NCI-H510A treated with DMSO at 0.1 percent for 48 hours (cell line): ENCODE results near the gene SLC8A3.
A peak's percentile ranks its signal among the peaks of the same experiment; 100 is the strongest.

ENCODE experiments used
- DNase-seq: peaks from one replicate; lab custom pipeline; 2025; lab: John Stamatoyannopoulos, UW

The SLC8A3 gene

DNA sequence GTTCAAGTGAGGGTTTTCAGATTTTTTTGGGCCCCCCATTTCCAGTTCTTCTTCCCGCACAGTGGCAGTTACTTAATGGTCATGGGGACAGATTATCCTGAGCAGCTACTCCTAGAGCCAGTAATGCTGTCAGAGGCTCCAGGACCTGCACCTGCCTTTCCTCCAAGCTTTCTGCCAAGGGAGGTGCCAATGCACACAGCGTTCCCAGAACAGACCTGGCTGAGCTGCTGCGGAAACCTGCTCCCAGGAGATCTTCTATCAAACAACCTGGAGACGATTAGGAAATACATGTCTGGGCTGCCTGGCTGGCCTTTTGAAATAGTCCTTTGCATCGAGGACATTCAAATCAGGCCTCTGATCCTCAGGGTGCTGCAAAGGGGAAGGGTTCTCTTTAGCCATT, 120.9 kb downstream of the SLC8A3 start:
- no peak for DNase-seq

DNA sequence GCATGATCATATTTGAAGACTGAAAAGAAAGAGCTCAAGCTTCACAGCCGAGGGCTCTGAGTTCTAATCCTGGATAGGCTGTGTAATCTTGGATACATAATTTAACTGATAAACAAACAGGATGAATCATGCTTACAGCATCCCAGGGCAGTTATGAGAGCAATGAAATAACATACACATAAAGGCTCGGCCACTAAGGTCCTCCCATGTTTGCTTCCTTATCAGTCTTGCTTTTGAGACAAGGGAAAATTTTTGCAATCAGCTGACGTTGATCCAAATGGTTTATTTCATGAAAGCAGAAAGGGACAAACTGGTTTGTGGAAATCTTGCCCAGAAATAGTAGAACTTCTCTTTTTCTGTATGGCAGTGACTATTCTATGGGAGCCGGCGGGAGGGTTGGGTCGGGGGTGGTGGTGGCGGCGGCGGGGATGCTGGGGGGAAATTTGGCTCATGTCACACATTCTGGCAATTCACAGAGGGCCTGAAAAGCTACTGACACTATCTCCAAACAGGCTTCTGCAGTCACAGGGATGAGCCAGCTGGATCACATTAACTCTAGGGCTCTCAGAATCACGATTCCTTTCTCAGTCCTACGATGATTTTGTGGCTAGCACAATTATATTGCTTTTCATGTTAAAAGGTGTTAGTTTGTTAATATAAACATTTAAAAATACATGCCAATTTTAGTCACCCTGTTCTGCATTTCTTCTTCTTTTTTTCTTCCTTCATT, 124.5 kb downstream of the SLC8A3 start:
- no peak for DNase-seq

DNA sequence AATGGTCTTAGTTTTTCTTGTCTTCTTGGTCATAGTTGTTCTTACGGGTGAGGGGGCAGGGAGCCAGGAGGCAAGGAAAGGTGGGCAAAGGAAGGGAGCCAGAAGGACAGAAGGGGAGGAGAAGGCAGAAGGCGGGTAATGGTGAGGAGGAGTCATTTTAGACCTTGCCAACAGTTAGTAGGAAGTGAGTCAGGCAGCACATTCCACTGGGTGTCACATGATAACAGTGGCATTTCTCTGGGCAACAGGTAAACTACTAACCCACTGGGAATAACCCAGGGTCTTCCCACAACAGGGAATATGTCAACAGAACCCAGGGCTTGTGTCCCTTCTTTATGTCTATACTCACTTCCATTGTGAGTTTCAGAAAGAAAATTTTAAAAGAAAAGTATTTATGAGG, 127.6 kb downstream of the SLC8A3 start:
- DNase-seq, result no peak

DNA sequence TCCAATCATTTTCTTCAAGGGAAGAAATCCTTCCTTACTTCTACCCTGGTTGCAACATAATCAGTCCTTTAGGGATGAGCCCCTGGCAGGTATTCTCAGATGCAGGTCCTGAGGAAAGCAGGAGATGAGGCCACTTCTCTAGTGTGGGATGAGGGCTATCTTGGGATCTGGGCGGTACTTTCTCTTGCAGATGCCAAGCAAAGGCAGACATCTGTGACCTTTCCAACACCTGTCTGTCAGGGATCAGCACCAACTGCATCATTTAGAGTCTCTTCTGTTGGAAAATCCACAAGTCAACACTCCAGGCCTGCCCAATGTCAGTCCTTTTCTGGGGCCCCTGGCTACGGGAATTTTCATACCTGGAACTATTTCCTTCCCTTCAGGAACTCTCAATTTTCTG, 129.2 kb downstream of the SLC8A3 start:
- no peak for DNase-seq

DNA sequence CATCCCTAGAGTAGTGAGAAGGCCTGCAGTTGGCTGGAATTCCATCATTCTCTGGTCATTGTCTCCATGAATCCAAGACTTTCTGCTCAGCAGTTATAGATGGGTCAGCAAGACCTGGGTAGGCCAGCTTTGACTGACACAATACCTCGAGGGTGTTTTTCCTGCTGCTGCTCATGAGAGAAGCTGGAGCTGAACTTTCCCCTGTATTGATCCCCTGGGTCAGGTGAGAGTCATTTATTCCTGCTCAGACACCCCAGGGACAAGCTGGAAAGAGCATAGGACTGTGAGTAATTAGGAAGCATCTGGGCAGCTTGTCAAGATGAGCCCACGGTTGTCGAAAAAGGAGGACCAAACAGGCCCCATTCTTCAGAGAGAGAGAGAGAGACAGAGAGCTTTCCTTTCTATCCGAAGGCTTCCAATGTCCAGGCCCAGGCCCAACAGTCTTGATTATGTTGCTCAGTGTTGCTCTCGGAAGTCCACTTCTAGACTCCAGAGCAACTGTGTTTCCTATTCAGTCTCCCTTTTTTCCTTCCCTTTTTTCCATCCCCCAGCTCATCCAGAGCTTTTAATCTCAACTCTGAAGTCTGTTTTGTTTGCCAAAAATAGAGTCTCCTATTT, 131.1 kb downstream of the SLC8A3 start:
- DNase-seq, result no peak

DNA sequence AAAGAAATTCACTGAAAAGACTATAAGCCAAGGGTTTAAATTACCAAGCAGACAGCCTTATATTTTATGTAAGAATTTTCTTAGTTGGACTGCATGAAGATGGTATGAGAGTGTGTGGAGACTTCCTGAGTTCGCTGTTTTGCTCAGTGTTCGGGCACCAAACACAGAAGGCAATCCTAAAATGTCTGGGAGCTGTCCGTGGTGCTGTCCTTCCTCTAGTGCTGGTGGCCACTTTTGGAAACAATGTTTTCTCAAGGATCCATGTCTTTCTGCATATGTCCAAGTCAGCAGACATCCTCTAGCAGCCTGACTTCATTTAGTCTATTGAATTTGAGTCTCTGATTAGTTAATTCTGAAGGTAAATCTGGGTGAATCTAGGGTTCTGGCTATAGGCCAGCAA, 135.8 kb downstream of the SLC8A3 start:
- no peak for DNase-seq

DNA sequence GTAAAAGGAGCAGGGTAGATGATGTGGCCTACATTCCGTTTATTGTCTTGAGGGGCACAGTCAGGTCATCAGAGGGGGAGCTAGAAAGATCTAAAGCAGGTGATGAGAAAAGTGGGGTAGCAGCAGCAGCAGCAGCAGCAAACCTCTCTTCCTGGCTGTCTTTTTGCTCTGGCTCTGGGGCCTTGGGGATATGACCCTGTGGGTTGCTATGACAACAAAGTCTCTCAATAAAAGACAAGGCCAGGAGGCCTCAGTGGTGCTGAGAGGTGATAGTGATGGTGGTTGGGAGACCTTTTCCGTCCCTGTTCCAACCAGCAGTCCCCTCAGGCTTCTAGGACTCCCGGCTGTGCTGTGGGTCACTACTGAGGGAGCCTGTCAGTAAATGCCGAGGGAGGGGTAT, 138.6 kb downstream of the SLC8A3 start:
- no peak for DNase-seq

DNA sequence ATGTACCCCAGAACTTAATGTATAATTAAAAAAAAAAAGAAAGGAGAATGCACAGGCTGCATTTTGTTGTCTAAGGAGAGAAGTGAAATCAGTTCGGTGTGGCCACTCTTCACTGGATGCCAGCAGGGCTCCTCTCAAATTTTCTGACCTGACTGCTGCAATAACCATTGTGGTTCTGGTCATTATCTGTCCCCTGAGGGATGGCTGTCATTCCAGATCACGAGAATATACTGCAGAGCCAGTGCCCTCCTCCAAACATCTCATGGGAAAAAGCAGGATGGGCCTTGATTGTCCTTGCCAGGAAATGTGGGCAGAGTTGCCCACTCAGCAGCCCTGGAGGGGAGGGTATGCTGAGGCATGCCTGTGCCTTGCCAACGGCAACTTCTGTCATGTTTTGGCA, 139.1 kb downstream of the SLC8A3 start:
- no peak for DNase-seq

DNA sequence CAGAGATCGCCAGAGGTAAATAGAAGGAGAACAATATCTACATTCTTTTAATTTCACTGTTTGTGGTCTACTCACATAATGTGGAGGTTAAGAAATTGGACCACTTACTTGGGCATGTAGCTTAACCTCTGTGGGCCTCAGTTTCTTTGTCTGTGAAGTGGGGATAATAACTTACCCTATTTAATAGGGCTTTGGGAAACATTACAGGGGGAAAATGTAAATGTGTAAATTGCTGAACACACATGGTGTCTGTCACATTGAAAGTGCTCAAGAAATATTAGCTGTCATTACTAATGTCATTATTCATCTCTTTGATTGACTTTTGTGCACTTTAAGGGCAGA, 140.5 kb downstream of the SLC8A3 start:
- no peak for DNase-seq

DNA sequence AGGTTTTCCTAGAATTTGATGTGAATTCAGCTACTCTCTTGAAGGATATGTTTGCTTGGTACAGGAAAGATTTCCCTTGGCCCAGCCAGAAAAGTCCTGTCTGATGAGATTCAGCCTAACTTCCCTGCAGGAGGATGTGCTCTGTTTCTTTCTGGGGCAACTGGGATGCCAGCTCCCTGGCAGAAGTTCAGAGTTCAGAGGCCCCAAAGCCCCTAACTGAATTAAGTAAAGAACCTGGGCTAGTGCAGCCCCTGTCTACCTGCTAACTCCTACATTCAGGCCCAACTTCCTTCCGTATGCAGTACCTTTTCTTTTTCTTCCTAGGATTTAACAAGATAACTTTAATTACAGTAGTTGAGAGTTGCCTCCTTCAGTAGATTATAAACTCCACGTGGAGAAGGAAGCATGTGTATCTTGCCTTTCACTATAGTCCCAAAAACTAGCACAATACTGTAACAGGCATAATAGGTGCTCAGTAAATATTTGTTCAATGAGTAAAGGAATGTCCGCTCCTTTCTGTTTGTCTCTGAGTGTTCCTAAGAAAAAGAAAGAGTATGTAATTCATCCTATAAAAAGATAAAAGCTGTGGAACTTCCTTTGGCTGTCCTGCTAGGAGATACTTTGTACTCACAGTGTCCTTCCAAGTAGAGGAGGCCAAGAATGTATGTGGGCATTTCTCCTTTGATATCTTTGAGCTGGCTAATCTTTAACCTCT, 141.0 kb downstream of the SLC8A3 start:
- no peak for DNase-seq

DNA sequence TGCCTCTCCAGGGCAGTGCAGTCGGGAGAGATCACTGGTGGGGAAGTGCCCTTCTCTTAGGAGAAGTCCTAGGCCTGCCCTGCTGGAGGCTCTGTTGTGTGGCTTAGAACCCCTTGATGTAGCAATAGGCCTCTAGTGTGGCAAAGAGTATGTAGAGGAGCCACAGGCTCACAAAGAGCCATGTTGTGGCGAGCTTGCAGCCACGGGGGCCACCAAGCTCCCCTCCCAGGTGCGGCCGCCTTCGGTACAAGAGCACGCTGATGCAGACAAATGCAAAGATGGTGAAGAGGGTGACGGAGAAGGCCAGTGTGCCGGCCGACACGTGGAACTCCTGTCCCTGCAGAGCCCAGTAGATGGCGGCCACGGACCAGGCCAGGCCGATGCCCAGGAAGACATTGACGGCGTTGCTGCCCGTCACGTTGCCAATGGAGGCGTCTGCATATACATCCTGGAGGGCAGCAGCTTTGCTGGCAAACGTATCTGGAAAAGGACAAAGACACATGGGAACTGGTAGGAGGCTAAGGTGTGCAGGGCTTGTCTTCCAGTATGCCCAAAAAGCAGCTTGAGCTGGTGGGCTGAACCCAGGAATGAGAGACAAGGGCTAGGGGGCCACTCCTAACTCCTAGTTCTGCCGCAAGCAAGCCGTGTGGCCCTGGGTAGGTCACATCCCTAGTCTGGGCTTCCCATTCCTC, 142.8 kb downstream of the SLC8A3 start:
- DNase-seq, result peak; percentile 81

DNA sequence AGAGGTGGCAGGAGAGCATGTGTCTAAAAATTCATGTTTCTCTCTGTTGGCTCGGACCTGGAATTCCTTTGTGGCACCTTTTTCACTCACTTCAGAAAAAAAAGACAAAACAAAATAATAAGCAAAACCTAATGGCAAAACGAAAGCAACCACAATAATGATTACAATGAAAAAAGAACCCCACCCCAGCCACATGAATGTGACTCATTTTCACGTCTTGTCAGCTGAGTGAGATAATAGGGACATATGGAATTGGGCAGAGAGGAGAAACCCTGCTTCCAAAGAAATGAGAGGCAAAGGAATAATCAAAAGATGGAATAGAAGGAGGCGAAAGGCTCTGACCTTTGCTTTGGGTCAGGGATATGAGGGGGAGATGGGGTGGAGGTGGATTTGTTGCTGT, 143.4 kb downstream of the SLC8A3 start:
- no peak for DNase-seq

DNA sequence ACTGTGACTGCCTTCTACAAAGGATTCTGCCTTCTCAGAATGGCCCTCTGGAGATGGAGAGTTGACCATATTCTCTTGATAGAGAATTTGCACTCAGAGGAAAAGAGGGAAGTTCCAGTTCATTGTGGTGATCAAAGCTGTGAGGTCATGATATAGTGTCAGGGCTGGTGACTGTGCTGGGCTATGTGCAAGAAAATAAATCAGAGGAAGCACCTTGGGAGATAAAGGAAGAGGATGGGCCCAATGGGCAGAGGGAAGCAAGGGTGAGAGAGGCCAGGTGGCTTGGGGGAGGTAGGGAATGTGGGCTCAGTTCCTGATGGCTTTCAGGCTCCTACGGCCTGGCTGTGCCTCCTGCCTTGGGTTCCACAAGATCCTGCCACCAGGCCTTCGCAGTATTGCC, 145.8 kb downstream of the SLC8A3 start:
- DNase-seq, result no peak

DNA sequence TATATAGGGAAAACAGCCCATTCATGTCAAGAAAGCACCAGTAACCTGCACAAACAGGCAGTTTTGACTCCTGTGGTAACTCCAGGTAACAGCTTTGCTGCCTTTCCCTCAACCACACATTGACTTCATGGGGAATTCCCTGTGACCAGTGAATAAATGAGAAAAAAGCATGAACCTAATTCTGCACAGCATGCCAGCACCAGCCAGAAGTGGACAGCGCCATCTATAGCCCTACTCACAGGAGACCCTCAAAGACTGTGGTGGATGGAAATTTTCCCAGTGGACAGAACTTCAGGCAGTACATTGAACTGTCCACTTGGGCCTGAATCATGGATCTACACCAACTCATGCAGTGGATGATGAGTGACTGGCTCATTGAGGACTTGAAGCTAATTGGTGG, 152.1 kb downstream of the SLC8A3 start:
- no peak for DNase-seq

DNA sequence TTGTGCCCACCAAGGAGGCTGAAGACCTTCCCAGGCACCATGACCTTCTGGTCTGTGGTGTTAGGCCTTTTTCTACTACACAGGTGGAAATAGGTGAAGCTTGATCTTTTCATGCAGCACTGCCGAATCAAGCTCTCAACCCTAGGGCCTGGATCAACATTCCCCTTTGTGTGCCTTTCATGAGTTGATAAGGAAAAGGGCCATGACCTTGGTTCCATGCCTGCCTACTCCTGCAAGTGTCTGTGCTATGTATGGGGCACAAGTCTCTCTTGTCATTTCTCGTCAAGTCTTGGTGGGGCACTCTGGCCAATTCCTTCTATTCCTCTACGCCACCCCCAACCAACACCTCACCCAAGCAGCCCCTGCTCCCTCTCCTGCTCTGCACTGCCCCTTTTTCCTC, 154.5 kb downstream of the SLC8A3 start:
- DNase-seq, result no peak

DNA sequence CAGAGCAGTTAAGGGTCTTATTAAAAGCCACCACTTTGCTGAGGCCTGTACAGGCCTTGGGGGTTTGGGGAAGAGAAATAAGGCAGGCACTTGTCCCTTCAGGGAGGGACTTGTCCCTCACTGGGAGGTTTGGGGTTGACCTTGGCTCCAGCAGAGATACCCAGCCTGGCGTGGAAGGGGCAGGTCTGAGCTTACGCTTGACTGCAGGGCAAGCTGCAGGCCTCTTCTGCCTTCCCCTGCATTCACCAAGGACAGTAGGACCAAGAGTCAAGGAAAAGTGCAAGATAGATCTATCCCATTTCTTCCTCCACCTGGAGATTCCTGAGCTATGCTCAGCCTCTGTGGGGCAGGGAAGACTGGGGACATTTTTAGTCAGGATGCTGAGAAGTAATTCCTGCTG, 155.2 kb downstream of the SLC8A3 start:
- no peak for DNase-seq

DNA sequence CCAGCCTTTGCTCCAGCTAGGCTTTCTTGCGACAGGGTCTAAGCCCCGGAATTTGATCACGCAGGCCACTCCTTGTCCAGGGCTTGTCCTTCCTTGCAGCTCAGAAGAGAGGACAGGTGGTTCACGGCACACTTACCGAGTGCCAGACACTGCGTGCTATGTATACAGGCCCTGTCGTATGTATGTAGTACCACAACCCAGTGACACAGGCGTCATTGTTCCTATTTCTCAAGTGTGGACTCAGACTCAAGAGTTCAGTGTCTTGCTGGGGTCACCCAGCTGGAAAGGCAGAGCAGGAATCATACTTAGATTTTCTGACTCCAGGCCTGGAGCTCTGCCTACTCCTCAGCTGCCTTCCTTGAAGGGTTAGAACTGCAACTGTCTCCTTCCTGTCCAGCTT, 155.6 kb downstream of the SLC8A3 start:
- no peak for DNase-seq

DNA sequence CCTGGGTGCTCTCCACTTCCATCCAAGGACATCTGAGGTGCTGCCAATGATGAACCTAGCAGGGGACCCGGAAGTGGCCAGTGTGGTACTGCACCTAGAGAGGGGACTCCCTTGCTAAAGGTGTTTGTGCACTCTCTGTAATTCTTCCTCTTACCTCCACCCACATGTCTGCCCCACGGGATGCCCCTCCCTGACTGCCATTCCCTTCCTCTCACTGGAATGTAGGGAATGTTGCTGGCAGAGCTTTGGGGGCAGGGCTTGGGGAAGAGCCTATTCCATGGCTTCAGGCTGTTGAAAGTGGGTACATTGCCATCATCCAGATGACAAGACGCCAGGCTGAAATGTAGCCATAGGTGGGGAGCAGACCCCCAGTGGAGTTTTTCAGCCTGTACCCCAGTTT, 156.3 kb downstream of the SLC8A3 start:
- no peak for DNase-seq

DNA sequence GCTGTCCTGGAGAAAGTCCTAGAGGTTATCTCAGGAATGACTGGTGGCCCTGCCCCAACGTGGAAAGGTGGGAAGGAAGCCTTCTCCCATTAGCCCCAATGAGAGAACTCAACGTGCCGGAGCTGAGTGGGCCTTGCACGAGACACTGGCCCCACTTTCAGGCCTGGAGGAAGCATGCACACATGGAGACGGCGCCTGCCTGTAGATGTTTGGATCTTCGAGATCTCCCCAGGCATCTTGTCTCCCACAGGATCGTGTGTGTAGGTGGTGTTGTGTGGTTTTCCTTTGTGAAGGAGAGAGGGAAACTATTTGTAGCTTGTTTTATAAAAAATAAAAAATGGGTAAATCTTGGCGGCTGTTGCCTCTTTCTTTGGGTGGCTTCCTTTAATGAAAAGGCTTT, 156.7 kb downstream of the SLC8A3 start:
- no peak for DNase-seq

DNA sequence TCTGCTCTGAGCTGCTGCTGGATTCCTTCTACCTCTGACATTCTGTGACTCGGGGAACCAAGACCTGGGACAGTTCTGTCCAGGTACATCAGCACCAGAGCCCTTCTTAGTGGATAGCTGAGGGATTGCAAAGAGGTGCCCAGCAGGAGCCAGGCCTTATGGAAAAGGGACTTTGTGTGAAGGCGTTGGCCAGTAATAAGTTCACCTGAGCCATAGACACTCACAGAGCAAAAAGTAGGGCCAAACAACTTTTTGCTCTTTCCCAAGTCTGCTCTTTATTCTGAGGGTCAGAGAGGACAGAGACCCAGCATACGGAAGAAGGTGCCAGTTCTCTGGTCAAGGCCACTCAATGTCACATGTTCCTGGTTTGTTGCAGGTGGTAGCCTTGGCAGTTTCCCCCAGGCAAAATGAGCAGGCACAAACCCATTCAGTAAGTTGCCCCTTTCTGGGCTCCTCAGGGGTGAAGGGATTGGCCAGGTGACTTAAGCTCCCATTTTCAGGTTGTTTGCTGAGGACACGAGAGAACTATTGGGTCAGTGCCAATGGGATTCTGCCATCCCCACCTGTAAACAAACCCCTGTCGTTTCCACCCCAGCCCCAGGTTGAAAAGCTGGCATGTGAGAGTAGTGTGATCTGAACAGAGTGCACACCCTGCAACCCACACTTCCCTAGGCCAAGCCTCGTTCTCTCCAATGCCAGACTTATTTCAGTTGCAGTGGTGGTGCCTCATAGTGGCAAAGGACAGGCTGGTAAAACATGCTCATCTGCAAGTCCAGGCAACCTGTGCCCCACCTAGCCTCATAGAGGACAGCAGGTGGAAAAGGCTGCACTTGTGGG, 159.2 kb downstream of the SLC8A3 start:
- no peak for DNase-seq

DNA sequence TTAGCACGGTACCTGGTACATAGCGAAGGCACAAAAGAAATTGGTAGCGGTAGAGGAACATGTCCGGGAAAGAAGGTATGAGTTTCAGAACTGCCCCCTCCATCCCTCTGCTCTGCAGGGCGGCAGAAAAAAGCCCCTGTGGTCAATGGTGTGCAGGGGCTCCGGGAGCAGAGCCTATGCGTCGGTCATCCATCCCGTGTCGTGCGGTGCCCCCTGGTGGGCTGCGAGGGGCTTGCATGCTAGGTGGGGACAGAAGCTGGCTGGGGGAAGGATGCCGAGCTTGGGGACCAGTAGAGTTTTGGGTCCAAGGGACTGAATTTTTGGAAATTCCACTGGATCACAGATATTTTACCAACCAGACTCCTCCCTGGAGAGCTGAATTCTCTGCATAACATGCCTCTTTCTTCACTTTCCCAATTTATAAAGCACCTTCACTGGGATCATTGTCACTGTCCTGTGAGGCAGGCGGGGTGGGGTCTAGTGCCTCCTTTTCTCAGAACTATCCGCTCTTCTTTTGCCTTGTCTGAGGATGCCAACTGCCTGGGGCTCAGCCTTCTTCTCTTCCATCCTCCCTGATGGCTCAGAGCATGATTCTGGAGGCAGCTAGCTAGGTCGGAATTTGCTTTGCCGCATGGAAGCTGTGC, 160.8 kb downstream of the SLC8A3 start:
- DNase-seq, result peak; percentile 74

DNA sequence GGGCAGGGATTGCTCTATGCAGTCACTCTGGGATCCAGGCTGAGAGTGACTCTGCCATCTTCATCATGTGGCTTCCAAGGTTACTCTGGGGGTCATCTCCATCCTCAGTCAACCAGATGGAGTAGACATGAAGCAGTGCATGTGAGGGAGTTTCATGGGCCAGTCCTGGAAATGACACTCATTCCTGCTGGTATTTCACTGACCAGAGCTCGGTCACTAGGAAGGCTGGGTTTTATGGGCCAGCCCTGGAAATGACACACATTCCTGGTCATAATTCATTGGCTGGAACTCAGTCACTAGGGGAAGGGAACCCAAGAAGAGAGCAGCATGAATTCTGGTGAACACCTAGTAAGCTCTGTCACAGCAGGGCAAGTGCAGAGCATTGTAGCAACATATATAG, 164.9 kb downstream of the SLC8A3 start:
- no peak for DNase-seq
